Fibroblast of villous mesenchyme (primary cell): ENCODE measurements around the gene UTP14A. TPM values are rescaled to one million over a fixed set of nuclear protein-coding genes. Genes with fewer than 3 reads are reported as not detected.
A peak's percentile ranks its signal among the peaks of the same experiment; 100 is the strongest.

ENCODE experiments used
- DNase-seq: peaks from one replicate; pipeline ENCODE4 v3.0.0-alpha.2; 2010; ENCODE audit warnings: low read depth
- H3K4me3 ChIP-seq: 2 replicates; pipeline ENCODE4 v1.5.1; 2011; ENCODE audit warnings: low read depth, mild to moderate bottlenecking, low read length
- CTCF ChIP-seq: IDR thresholded peaks from 2 replicates; pipeline ENCODE4 v1.5.1; 2012; ENCODE audit warnings: low read depth, mild to moderate bottlenecking, low read length; ENCODE audit not compliant: insufficient read depth
- total RNA-seq: library from RNA; depleted of rRNA; stranded (reverse); fragments of >200 nt; gene quantifications from 2 replicates; pipeline ENCODE4 v1.2.3, GENCODE V29; 2012

The UTP14A gene
- total RNA-seq, 1 donor = 16.4 TPM

GRCh38 chrX:129957241-129958082 is 51.5 kb downstream of the UTP14A start:
- peak overlapping the region; percentile 36 for H3K4me3 ChIP-seq
- no peak for TF ChIP-seq CTCF
- DNase-seq = peak; percentile 49

- no peak overlapping the region for H3K4me3 ChIP-seq
- TF ChIP-seq CTCF = no peak
- DNase-seq = no peak
Measured at GRCh38 chrX:129958083-129958465, 52.1 kb downstream of the UTP14A start.

GRCh38 chrX:129958814-129959492 is 53.0 kb downstream of the UTP14A start:
- TF ChIP-seq CTCF = no peak
- peak; percentile 45 for DNase-seq
- H3K4me3 ChIP-seq = no peak overlapping the region

GRCh38 chrX:129959493-129959832 is 53.5 kb downstream of the UTP14A start:
- peak; percentile 12 for DNase-seq
- H3K4me3 ChIP-seq = no peak overlapping the region
- no peak for TF ChIP-seq CTCF

GRCh38 chrX:129961180-129962083 is 55.5 kb downstream of the UTP14A start:
- no peak overlapping the region for H3K4me3 ChIP-seq
- TF ChIP-seq CTCF = no peak
- no peak for DNase-seq

- TF ChIP-seq CTCF = no peak
- no peak for DNase-seq
Measured at GRCh38 chrX:129963729-129964128, 57.8 kb downstream of the UTP14A start.

More at GRCh38 chrX:129963729-129964128, 57.8 kb downstream of the UTP14A start:
- H3K4me3 ChIP-seq = no peak overlapping the region
